Measurements from ENCODE around the gene OPCML. TPM values are rescaled to one million over a fixed set of nuclear protein-coding genes. Genes with fewer than 3 reads are reported as not detected.

Gene OPCML
- total RNA-seq, 1 donor from 2014 or later, result 1.2 TPM

DNA sequence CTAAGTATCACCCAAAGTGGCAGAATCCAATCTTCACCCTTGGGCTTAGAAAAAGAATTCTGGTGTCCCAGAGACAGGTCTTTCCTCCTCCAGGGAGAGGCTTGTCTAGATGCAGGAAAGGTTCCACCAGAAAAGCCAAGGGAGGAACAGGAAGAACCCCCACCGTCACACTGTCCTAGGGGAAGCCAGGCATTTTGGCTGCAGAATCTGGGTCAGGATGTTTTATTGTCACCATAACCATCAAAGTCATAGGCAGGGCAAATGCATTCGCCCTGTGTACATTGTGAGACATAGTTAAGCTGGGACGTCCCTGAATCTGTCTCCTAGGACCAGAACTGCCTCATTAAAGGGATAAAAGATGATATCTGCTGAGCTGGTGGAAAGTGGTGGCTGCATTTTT lies 590.5 kb downstream of the OPCML start:
- no peaks in the 10 kb centered on the region for H3K36me3 Mint-ChIP-seq (ENCODE audit: low read depth)
- peaks cover 24% of the 10 kb centered on the region for H3K4me1 Mint-ChIP-seq
- H3K27ac Mint-ChIP-seq (ENCODE audit: unreplicated experiment), result no peak overlapping the region
- peaks cover 39% of the 10 kb centered on the region for H3K27me3 Mint-ChIP-seq (ENCODE audit: low read depth)
- H3K9me3 Mint-ChIP-seq, result no peaks in the 10 kb centered on the region
- DNase-seq (ENCODE audit: low read depth, low spot score), result no peak
- H3K4me3 Mint-ChIP-seq, result peak overlapping the region; percentile 88
- TF ChIP-seq CTCF (conservative IDR thresholded peaks at IDR 0.05), result no peak

DNA sequence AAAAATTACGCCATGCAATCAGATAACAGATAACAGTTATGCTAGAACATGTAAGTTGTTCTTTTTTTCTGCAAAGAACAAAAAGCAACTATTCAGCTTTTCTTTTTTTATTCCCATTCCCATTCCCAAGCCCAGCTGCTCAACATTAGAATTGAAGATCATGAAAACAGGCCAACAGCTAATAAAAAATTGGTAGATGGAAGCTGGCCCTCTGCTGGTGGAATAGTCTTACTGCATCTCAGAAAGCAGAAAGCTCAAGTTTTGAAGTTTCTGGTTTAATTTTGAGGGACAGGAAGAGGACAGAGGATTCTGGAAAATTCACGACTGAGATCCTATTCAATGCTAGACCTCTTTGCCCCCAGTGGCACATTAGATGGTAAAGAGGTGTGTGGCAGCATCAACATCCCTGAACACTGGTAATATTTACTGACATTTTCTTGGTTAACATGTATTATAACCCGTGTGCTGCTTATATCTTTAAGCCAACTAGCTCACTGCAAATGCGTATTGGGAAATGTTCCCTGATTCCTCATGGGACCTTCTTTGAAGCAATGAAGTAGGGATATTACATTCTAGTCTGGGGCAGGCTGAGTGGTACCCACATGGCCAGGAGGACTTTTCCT lies 591.2 kb downstream of the OPCML start:
- peak overlapping the region; percentile 78 for H3K4me3 Mint-ChIP-seq
- peak; percentile 30 for DNase-seq (ENCODE audit: low read depth, low spot score)
- peak; percentile 93 for TF ChIP-seq CTCF (conservative IDR thresholded peaks at IDR 0.05)
- no peaks in the 10 kb centered on the region for H3K9me3 Mint-ChIP-seq
- H3K4me1 Mint-ChIP-seq, result peaks cover 29% of the 10 kb centered on the region
- no peak overlapping the region for H3K27ac Mint-ChIP-seq (ENCODE audit: unreplicated experiment)
- H3K27me3 Mint-ChIP-seq (ENCODE audit: low read depth), result peaks cover 39% of the 10 kb centered on the region
- H3K36me3 Mint-ChIP-seq (ENCODE audit: low read depth), result no peaks in the 10 kb centered on the region

- Mint-ChIP-seq H3K36me3 (ENCODE audit: low read depth) (no peaks in the 10 kb centered on the region), H3K4me3 (no peak overlapping the region), H3K4me1 (peaks cover 18% of the 10 kb centered on the region), H3K27ac (ENCODE audit: unreplicated experiment) (no peak overlapping the region), H3K27me3 (ENCODE audit: low read depth) (peaks cover 11% of the 10 kb centered on the region), H3K9me3 (no peaks in the 10 kb centered on the region)
- DNase-seq (ENCODE audit: low read depth, low spot score), result no peak
- no peak for TF ChIP-seq CTCF (conservative IDR thresholded peaks at IDR 0.05)
These were observed 595.3 kb downstream of the OPCML start for GRCh38 chr11:132937016-132937415.

DNA sequence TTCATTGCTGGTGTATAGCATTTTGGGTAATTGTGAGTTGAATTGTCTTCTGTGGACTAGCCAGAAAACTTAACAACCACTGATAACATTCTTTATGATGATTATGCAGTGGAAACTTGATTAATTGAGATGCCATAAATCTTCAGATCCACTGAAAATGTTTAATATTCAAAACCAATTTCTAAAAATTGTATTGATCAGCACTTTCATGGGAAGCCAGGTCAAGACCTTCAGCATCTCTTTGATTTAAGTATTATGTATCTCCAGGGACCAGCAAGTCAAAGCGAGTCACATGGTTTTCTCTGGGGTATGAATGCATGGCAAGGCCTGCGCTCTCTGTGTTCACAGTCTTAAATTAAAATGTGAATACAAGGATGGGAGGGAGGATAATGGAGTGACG lies 596.9 kb downstream of the OPCML start:
- DNase-seq (ENCODE audit: low read depth, low spot score), result no peak
- TF ChIP-seq CTCF (conservative IDR thresholded peaks at IDR 0.05), result no peak
- H3K4me1 Mint-ChIP-seq, result peaks cover 18% of the 10 kb centered on the region
- no peak overlapping the region for H3K4me3 Mint-ChIP-seq
- H3K36me3 Mint-ChIP-seq (ENCODE audit: low read depth), result no peaks in the 10 kb centered on the region
- peaks cover 3% of the 10 kb centered on the region for H3K9me3 Mint-ChIP-seq
- H3K27ac Mint-ChIP-seq (ENCODE audit: unreplicated experiment), result no peak overlapping the region
- no peaks in the 10 kb centered on the region for H3K27me3 Mint-ChIP-seq (ENCODE audit: low read depth)

- no peak for TF ChIP-seq CTCF (conservative IDR thresholded peaks at IDR 0.05)
- no peaks in the 10 kb centered on the region for H3K27me3 Mint-ChIP-seq (ENCODE audit: low read depth)
- peaks cover 6% of the 10 kb centered on the region for H3K9me3 Mint-ChIP-seq
- H3K27ac Mint-ChIP-seq (ENCODE audit: unreplicated experiment), result no peak overlapping the region
- no peak for DNase-seq (ENCODE audit: low read depth, low spot score)
- H3K4me3 Mint-ChIP-seq, result no peak overlapping the region
- peaks cover 18% of the 10 kb centered on the region for H3K4me1 Mint-ChIP-seq
- H3K36me3 Mint-ChIP-seq (ENCODE audit: low read depth), result peaks cover 4% of the 10 kb centered on the region
These were observed 598.6 kb downstream of the OPCML start for GRCh38 chr11:132933703-132934102.

Data from neural crest cell (in vitro differentiated cells).